Keratinocyte (primary cell): ENCODE results near the gene BNIP3. TPM values are rescaled to one million over a fixed set of nuclear protein-coding genes. Genes with fewer than 3 reads are reported as not detected.

Experiments used
- DNase-seq: peaks from one replicate; pipeline ENCODE4 v3.0.0-alpha.2; 2011; ENCODE audit warnings: low read depth, missing footprints, low spot score
- FAIRE-seq: peaks from 2 replicates; lab custom pipeline; 2011; peaks lifted over from hg19 to GRCh38; lab: Jason Lieb, UNC
- H2AFZ ChIP-seq: 2 replicates; pipeline ENCODE4 v1.6.0; 2012; ENCODE audit warnings: low read length, control low read depth, inconsistent platforms; ENCODE audit not compliant: control insufficient read depth
- H3K27ac ChIP-seq: 2 replicates; pipeline ENCODE4 v1.5.1; 2011; ENCODE audit warnings: low read length; ENCODE audit not compliant: control insufficient read depth, insufficient read depth
- H3K27me3 ChIP-seq: 3 replicates; pipeline ENCODE4 v1.6.0; 2011; ENCODE audit warnings: low read length; ENCODE audit not compliant: control insufficient read depth, insufficient read depth; ENCODE audit errors: extremely low read depth
- H3K36me3 ChIP-seq, 2 experiments: 2 replicates in 1 of 2; 3 replicates in 1 of 2; pipeline ENCODE4 v1.5.1; 2011; ENCODE audit warnings: low read length in 2 of 2, mild to moderate bottlenecking in 1 of 2; ENCODE audit not compliant: control insufficient read depth in 2 of 2, insufficient read depth in 2 of 2; ENCODE audit errors: extremely low read depth in 1 of 2
- H3K4me1 ChIP-seq: 3 replicates; pipeline ENCODE4 v1.5.1; 2011; ENCODE audit warnings: low read length; ENCODE audit not compliant: control insufficient read depth, insufficient read depth; ENCODE audit errors: extremely low read depth
- H3K4me2 ChIP-seq: 3 replicates; pipeline ENCODE4 v1.6.0; 2011; ENCODE audit warnings: low read depth, low read length; ENCODE audit not compliant: control insufficient read depth, insufficient read depth; ENCODE audit errors: extremely low read depth
- H3K4me3 ChIP-seq, 3 experiments: fragments of 200-600 bp in 1 of 3; sonication (generic) in 1 of 3; 2 replicates in 2 of 3; 3 replicates in 1 of 3; pipeline ENCODE4 v1.5.1; 2011 to 2016; ENCODE audit warnings: low read length in 3 of 3, mild to moderate bottlenecking in 3 of 3, control low read depth in 2 of 3, inconsistent platforms in 1 of 3, low read depth in 1 of 3, mixed read lengths in 1 of 3, mixed run types in 1 of 3, moderate library complexity in 1 of 3; ENCODE audit not compliant: control insufficient read depth in 2 of 3, insufficient read depth in 2 of 3; ENCODE audit errors: extremely low read depth in 1 of 3
- H3K79me2 ChIP-seq: 2 replicates; pipeline ENCODE4 v1.6.0; 2012; ENCODE audit warnings: low read length; ENCODE audit not compliant: control insufficient read depth, insufficient read depth
- H3K9ac ChIP-seq: 3 replicates; pipeline ENCODE4 v1.6.0; 2011; ENCODE audit warnings: low read length; ENCODE audit not compliant: control insufficient read depth, insufficient read depth; ENCODE audit errors: extremely low read depth
- H3K9me1 ChIP-seq: 3 replicates; pipeline ENCODE4 v1.6.0; 2011; ENCODE audit warnings: low read length; ENCODE audit not compliant: control insufficient read depth, insufficient read depth; ENCODE audit errors: extremely low read depth
- H3K9me3 ChIP-seq: 2 replicates; pipeline ENCODE4 v1.5.1; 2012; ENCODE audit warnings: low read depth, low read length; ENCODE audit not compliant: control insufficient read depth
- H4K20me1 ChIP-seq: 3 replicates; pipeline ENCODE4 v1.6.0; 2011; ENCODE audit warnings: low read length; ENCODE audit not compliant: control insufficient read depth, insufficient read depth; ENCODE audit errors: extremely low read depth
- CTCF ChIP-seq, 3 experiments: IDR thresholded peaks in 1 of 3; conservative IDR thresholded peaks in 1 of 3; optimal IDR thresholded peaks in 1 of 3; 2 replicates in 2 of 3; 3 replicates in 1 of 3; pipeline versions ENCODE3 to v1.5.1; 2011; ENCODE audit warnings: low read length in 3 of 3, mild to moderate bottlenecking in 3 of 3, moderate library complexity in 2 of 3, control low read depth in 1 of 3, inconsistent platforms in 1 of 3; ENCODE audit not compliant: insufficient read depth in 2 of 3; ENCODE audit errors: extremely low read depth in 1 of 3
- EZH2 ChIP-seq: IDR thresholded peaks from one replicate; pipeline ENCODE4 v1.6.1; 2012; ENCODE audit warnings: inconsistent platforms, mild to moderate bottlenecking, low read length, moderate library complexity
- dilution Hi-C: fragments of 300-500 bp; cut with MboI; formaldehyde crosslinking; loops from one replicate; pipeline ENCODE4 v1.7.0; 2020; ENCODE audit warnings: low sequenced_read_pairs; ENCODE audit not compliant: extremely low pct_ligation_motif_present
- polyA plus RNA-seq, 5 experiments: library from polyadenylated mRNA; depleted of rRNA in 3 of 5; stranded (reverse) in 3 of 5; stranded (forward) in 1 of 5; unstranded in 1 of 5; fragments of >200 nt; gene quantifications; 1 replicate in 1 of 5; 2 replicates in 3 of 5; 3 replicates in 1 of 5; pipeline versions ENCODE4 v1.2.1 to v1.2.3, GENCODE V29; 2011 to 2012; ENCODE audit warnings: missing spikeins in 2 of 5, low read depth in 1 of 5, low replicate concordance in 1 of 5

Gene BNIP3
- polyA plus RNA-seq, 1 donor (not counting 4 experiments of a cell fraction or from before 2014, with no cell fraction given), result 77.9 TPM

- H3K36me3 ChIP-seq, result peaks cover 28 to 42% of the 10 kb centered on the region in 2 experiments
These were observed 45.4 kb downstream of the BNIP3 start for GRCh38 chr10:131936294-131936693.

GRCh38 chr10:131935260-131935659, 46.5 kb downstream of the BNIP3 start:
- FAIRE-seq (no peak), DNase-seq (no peak)
- Histone ChIP-seq H4K20me1 (peaks cover 3% of the 10 kb centered on the region), H3K9me3 (no peaks in the 10 kb centered on the region), H3K4me3 (no peak overlapping the region), H3K9me1 (no peaks in the 10 kb centered on the region), H3K79me2 (peaks cover 79% of the 10 kb centered on the region), H3K4me2 (no peak overlapping the region), H3K27ac (no peak overlapping the region), H2AFZ (no peak overlapping the region), H3K4me1 (no peaks in the 10 kb centered on the region), H3K36me3 (peaks cover 23 to 34% of the 10 kb centered on the region in 2 experiments), H3K27me3 (no peaks in the 10 kb centered on the region), H3K9ac (no peak overlapping the region)
- dilution Hi-C loops, result no loop called here
- TF ChIP-seq EZH2 (no peak), CTCF (optimal IDR thresholded peaks at IDR 0.05 in 1 of 3, IDR thresholded peaks at IDR 0.05 in 1 of 3, conservative IDR thresholded peaks at IDR 0.05 in 1 of 3; ENCODE audit: extremely low read depth in 1 of 3, insufficient read depth in 2 of 3, low read length in 3 of 3) (no peak)

More at GRCh38 chr10:131936294-131936693, 45.4 kb downstream of the BNIP3 start:
- Histone ChIP-seq H4K20me1 (peaks cover 5% of the 10 kb centered on the region), H3K4me2 (no peak overlapping the region), H3K4me3 (no peak overlapping the region), H3K9me1 (no peaks in the 10 kb centered on the region), H3K27me3 (no peaks in the 10 kb centered on the region), H3K79me2 (peaks cover 72% of the 10 kb centered on the region), H2AFZ (no peak overlapping the region), H3K9ac (no peak overlapping the region), H3K4me1 (no peaks in the 10 kb centered on the region), H3K9me3 (no peaks in the 10 kb centered on the region), H3K27ac (no peak overlapping the region)
- dilution Hi-C loops, result no loop called here
- TF ChIP-seq EZH2 (no peak), CTCF (optimal IDR thresholded peaks at IDR 0.05 in 1 of 3, IDR thresholded peaks at IDR 0.05 in 1 of 3, conservative IDR thresholded peaks at IDR 0.05 in 1 of 3; ENCODE audit: extremely low read depth in 1 of 3, insufficient read depth in 2 of 3, low read length in 3 of 3) (no peak)
- DNase-seq, result no peak
- FAIRE-seq, result no peak
